Activated naive CD8-positive, alpha-beta T cell treated with anti-CD3 and anti-CD28 coated beads, Interleukin-2, amount 10 ng/mL, durations not matched to agents 7 days and 5 days (primary cell): ENCODE data around the gene LSAMP. TPM values are rescaled to one million over a fixed set of nuclear protein-coding genes. Genes with fewer than 3 reads are reported as not detected.
"Not testable (repeated sequence)": the region's sequence is repeated elsewhere in the genome, so short reads cannot be mapped to it uniquely, and the experiment has no call there.

Experiments used
- ATAC-seq: fragments of 150-1000 bp; cut with Tn5 transposase; one replicate; pipeline ENCODE4 v1.10.0; 2021; ENCODE audit warnings: low read depth, moderate library complexity
- POLR2A ChIA-PET: fragments of 350-600 bp; sonication (Branson Sonifier 250); formaldehyde crosslinking; loops from one replicate; lab custom pipeline; 2021; ENCODE audit warnings: antibody characterized with exemption; lab: Charles Lee
- DNase-seq: peaks from one replicate; pipeline ENCODE4 v3.0.0; 2021
- H3K27ac Mint-ChIP-seq: one replicate; pipeline ENCODE4 v1.8.0; 2022; ENCODE audit warnings: mild to moderate bottlenecking, mixed read lengths
- H3K27me3 Mint-ChIP-seq: one replicate; pipeline ENCODE4 v1.8.0; 2022; ENCODE audit warnings: mild to moderate bottlenecking, moderate library complexity, mixed read lengths
- H3K36me3 Mint-ChIP-seq: one replicate; pipeline ENCODE4 v1.8.0; 2021; ENCODE audit warnings: mild to moderate bottlenecking, mixed read lengths
- H3K4me1 Mint-ChIP-seq: one replicate; pipeline ENCODE4 v1.8.0; 2021; ENCODE audit warnings: mixed read lengths
- H3K4me3 Mint-ChIP-seq: one replicate; pipeline ENCODE4 v1.8.0; 2022; ENCODE audit warnings: mild to moderate bottlenecking, moderate library complexity, mixed read lengths
- H3K9me3 Mint-ChIP-seq: one replicate; pipeline ENCODE4 v1.8.0; 2021; ENCODE audit warnings: mixed read lengths
- total RNA-seq, 2 experiments: library from RNA; stranded (reverse); gene quantifications; one replicate each; pipeline ENCODE4 v1.2.3, GENCODE V29; 2021

Gene LSAMP
- total RNA-seq, 2 experiments from 2014 or later, result not detected

DNA sequence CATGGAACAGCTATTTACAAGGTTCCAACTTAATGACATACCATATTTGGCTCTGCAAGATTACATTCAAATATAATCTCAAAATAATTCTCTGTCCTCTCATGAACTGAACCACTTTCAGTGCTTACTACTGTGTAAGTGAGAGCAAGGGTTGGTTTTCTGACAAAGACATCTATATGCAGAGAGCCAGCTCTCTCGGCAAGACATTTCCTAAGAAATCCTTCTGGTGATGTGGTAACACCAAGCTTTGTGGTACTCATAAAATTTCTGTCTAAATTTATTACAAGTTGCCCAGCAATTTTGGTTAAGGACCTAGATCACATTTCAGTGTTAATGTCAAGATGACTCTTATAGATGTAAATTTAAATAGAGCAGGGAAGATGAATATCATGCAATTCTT lies 637.0 kb downstream of the LSAMP start:
- ATAC-seq (no peak), DNase-seq (no peak)
- Mint-ChIP-seq H3K9me3 (no peaks in the 10 kb centered on the region), H3K27ac (no peak overlapping the region), H3K4me3 (no peak overlapping the region), H3K27me3 (peaks cover 32% of the 10 kb centered on the region), H3K4me1 (peaks cover 1% of the 10 kb centered on the region), H3K36me3 (no peaks in the 10 kb centered on the region)
- POLR2A ChIA-PET, result no interaction called here

DNA sequence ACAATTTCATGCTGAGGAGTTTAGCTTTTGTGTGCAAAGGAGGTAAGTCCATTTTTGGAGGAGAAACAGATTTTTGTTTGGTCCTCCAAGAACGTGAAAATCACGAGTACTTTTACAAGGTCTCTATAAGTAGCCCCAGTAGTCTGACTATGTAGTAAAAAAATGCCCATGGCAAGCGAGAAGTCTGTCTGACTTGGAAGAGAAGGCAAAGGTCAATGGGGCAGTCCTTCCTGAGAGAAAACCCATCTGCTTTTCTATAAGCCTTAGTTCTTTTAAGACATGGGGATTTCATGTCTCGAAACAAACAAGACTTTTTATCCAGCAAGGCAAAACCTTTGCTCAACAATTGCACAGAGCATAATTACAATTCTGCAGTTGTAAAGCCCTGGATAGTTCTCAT lies 638.8 kb downstream of the LSAMP start:
- Mint-ChIP-seq H3K9me3 (no peaks in the 10 kb centered on the region), H3K4me1 (peaks cover 1% of the 10 kb centered on the region), H3K36me3 (no peaks in the 10 kb centered on the region), H3K27ac (no peak overlapping the region), H3K27me3 (peaks cover 40% of the 10 kb centered on the region), H3K4me3 (no peak overlapping the region)
- DNase-seq (no peak), ATAC-seq (no peak)
- POLR2A ChIA-PET, result no interaction called here

DNA sequence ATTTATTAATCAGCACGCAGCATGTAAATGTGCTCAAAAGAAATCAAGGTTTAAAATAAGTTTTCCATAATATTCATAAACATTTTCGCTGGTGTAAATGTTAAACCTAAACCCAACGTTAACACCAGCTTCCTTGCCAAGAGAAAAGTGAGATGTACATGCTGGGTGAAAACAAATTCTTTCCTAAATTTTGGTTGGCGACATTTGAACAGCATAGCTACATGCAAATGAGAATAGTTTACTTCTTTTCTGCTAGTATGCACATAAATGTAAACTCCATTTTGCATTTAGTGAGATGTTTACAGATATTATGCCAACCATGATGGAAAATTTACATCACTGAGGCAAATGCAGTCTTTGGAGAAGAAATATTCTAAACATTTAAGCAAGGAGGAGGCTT lies 639.8 kb downstream of the LSAMP start:
- Mint-ChIP-seq H3K27me3 (peaks cover 38% of the 10 kb centered on the region), H3K36me3 (no peaks in the 10 kb centered on the region), H3K27ac (no peak overlapping the region), H3K9me3 (no peaks in the 10 kb centered on the region), H3K4me3 (no peak overlapping the region), H3K4me1 (peaks cover 1% of the 10 kb centered on the region)
- POLR2A ChIA-PET, result no interaction called here
- DNase-seq, result no peak
- ATAC-seq, result no peak

DNA sequence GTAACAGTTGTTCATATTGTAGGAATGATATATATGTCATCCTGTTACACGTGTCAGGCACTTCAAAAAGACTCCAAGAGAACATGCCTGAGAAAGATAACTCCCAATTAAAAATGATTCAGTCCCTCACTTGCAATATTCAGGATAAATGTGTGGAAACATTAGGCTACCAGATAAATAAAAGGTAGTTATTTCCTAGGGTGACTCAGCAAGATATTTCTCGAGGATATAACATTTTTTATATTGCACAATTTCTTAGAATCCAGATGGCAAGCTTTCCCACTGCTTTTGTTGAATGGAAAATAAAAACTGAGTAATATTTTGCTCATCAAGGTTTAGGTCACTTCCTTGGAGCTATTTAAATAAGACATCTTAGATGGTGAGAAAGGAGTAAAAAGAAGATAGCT lies 640.6 kb downstream of the LSAMP start:
- Mint-ChIP-seq H3K27me3 (peaks cover 38% of the 10 kb centered on the region), H3K4me1 (peaks cover 1% of the 10 kb centered on the region), H3K4me3 (no peak overlapping the region), H3K36me3 (no peaks in the 10 kb centered on the region), H3K27ac (no peak overlapping the region), H3K9me3 (no peaks in the 10 kb centered on the region)
- ATAC-seq, result no peak
- POLR2A ChIA-PET, result no interaction called here
- no peak for DNase-seq

DNA sequence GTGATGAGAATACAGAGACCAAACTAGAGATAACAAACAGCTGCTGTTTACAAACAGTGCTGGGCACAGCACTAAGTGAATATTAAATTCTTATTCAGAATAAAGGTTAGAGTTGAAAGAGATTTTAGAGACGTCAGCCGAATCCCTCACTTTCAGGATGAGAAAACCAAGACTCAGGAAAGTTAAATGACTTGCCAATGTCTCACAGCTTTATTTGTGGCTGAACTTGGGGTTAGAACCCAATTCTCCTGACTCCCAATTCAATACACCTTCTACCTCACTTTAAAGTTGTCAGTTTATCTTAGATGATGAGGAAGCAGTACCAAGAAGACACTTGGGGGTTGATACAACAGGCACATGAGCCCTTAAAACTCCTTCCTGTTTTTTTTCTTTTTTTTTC lies 641.1 kb downstream of the LSAMP start:
- peaks cover 37% of the 10 kb centered on the region for H3K27me3 Mint-ChIP-seq
- no peaks in the 10 kb centered on the region for H3K36me3 Mint-ChIP-seq
- no peak for ATAC-seq

DNA sequence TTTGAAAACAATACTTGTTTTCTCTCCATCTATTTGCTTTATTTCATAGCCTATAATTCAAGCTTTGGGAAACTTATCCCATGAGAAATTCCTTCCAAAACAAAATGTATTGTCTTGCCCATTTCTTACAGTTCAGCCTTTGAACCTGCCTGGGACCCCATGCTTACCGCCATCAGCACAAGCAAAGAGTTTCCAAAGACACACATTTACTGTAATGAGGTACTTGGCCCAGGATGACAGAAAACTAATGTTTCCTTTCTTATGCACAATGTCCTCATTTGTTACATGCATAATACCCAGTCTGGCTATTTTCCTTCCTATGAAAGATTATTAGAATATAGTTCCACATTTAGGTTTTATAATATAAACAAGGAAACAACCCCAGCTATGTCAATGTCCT lies 641.6 kb downstream of the LSAMP start:
- DNase-seq (no peak), ATAC-seq (no peak)
- no peaks in the 10 kb centered on the region for H3K9me3 Mint-ChIP-seq
- no peak overlapping the region for H3K4me3 Mint-ChIP-seq
- peaks cover 35% of the 10 kb centered on the region for H3K27me3 Mint-ChIP-seq
- H3K4me1 Mint-ChIP-seq, result peaks cover 1% of the 10 kb centered on the region
- H3K27ac Mint-ChIP-seq, result no peak overlapping the region
- H3K36me3 Mint-ChIP-seq, result no peaks in the 10 kb centered on the region
- POLR2A ChIA-PET, result no interaction called here

More for the DNA sequence above, 641.1 kb downstream of the LSAMP start:
- peaks cover 1% of the 10 kb centered on the region for H3K4me1 Mint-ChIP-seq
- no peak overlapping the region for H3K27ac Mint-ChIP-seq
- no peak overlapping the region for H3K4me3 Mint-ChIP-seq
- POLR2A ChIA-PET, result no interaction called here
- no peaks in the 10 kb centered on the region for H3K9me3 Mint-ChIP-seq
- DNase-seq, result no peak

DNA sequence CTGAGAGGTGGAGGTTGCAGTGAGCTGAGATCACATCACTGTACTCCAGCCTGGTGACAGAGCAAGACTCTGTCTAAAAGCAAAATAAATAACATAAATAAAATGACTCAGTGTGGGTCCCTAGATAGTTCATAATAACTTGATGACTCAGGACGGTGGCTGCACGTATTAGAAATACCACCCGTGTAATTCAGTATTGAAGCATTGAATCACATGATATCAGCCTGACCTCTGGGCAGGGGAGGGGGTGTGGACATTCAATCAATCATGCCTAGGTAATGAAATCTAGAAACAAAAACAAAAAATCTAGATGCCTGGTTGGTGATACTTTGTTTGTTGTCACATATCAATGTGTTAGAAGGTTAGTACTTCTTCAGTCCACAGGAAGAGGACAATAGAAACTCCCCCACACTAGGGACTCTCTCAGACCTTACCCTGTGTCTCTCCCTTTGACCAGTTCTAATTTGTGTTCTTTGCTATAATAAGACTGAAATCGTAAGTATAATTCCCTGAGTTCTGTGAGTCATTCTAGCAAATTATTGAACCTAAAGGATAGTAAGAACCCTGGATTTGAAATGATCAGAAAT lies 644.7 kb downstream of the LSAMP start:
- H3K4me1 Mint-ChIP-seq, result no peaks in the 10 kb centered on the region
- DNase-seq (no peak), ATAC-seq (no peak)
- no peak overlapping the region for H3K27ac Mint-ChIP-seq
- POLR2A ChIA-PET, result no interaction called here
- no peak overlapping the region for H3K4me3 Mint-ChIP-seq
- no peaks in the 10 kb centered on the region for H3K9me3 Mint-ChIP-seq
- H3K27me3 Mint-ChIP-seq, result peaks cover 21% of the 10 kb centered on the region
- H3K36me3 Mint-ChIP-seq, result no peaks in the 10 kb centered on the region

DNA sequence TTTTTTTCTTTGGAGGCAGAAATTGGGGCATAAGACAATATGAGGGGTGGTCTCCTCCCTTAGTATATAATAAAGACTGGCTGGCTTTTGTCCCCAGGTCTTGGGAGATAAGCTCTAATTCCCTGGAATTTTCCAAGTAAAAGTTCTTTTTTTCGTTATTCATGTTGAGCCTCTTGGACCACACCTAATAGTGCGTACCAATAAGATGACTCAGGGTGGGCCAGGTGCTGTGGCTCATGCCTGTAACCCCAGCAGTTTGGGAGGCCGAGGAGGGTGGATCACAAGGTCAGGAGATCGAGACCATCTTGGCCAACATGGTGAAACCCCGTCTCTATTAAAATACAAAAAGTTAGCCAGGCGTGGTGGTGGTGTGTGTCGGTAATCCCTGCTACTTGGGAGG lies 645.2 kb downstream of the LSAMP start:
- peaks cover 21% of the 10 kb centered on the region for H3K27me3 Mint-ChIP-seq
- H3K4me3 Mint-ChIP-seq, DNase-seq, POLR2A ChIA-PET, H3K4me1 Mint-ChIP-seq, H3K36me3 Mint-ChIP-seq, H3K27ac Mint-ChIP-seq, ATAC-seq, H3K9me3 Mint-ChIP-seq: not testable (repeated sequence)

DNA sequence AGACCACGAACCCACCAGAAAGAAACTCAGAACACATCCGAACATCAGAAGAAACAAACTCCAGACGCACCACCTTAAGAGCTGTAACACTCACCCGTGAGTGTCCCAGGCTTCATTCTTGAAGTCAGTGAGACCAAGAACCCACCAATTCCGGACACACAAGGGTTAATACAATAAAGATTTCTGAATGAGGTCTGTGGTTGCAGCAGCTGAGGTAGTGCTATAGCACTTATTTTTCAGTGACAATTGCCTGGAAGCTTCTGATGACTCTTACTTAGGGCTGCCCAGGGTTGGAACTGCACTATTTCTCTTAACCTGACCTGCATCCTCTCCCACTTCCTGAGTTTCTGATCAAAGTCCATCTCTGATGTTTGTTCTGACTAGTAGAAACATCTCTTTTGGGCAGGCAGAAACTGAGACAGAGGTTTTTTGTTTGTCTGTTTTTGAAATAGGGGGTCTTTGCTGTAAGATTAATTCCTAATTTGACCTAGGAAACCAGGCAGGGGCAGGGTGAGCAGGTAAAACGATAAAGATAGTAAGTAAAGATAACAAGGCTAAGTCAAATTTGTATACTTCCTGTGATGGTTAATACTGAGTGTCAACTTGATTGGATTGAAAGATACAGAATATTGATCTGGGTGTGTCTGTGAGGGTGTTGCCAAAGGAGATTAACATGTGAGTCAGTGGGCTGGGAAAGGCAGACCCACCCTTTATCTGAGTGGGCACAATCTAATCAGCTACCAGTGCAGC lies 652.9 kb downstream of the LSAMP start:
- H3K36me3 Mint-ChIP-seq, result peaks cover 1% of the 10 kb centered on the region
- peaks cover 24% of the 10 kb centered on the region for H3K4me1 Mint-ChIP-seq
- peak overlapping the region; percentile 81 for H3K4me3 Mint-ChIP-seq
- peak overlapping the region; percentile 93 for H3K27ac Mint-ChIP-seq
- DNase-seq (no peak), ATAC-seq (peak; percentile 98)
- H3K27me3 Mint-ChIP-seq, result no peaks in the 10 kb centered on the region
- H3K9me3 Mint-ChIP-seq, result no peaks in the 10 kb centered on the region
- POLR2A ChIA-PET, result interaction anchor here (1.1 to 1.7 kb wide), 4 partner anchors 9 to 1579 kb away, joined by 3 to 6 read pairs (median 4); no protein-coding TSS in a partner anchor

DNA sequence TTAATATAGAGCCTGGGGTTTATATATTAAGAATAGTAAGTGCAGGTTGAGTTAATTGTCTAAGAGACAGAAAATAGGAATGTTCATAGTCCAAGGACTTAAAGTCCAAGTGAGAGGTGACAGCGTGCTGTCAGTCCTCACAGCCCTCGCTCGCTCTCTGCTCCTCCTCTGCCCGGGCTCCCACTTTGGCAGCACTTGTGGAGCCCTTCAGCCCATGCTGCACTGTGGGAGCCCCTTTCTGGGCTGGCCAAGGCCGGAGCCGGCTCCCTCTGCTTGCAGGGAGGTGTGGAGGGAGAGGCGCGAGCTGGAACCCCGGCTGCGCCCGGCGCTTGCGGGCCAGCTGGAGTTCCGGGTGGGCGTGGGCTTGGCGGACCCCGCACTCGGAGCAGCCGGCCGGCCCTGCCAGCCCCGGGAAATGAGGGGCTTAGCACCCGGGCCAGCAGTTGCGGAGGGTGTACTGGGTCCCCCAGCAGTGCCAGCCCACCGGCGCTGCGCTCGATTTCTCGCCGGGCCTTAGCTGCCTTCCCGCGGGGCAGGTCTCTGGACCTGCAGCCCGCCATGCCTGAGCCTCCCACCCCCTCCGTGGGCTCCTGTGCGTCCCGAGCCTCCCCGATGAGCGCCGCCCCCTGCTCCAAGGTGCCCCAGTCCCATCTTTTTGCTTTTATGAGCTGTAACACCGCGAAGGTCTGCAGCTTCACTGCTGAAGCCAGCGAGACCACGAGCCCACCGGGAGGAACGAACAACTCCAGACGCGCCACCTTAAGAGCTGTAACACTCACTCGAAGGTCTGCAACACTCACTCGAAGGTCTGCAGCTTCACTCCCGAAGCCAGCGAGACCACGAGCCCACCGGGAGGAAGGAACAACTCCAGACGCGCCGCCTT lies 653.8 kb downstream of the LSAMP start:
- not testable (repeated sequence) for H3K36me3 Mint-ChIP-seq

DNA sequence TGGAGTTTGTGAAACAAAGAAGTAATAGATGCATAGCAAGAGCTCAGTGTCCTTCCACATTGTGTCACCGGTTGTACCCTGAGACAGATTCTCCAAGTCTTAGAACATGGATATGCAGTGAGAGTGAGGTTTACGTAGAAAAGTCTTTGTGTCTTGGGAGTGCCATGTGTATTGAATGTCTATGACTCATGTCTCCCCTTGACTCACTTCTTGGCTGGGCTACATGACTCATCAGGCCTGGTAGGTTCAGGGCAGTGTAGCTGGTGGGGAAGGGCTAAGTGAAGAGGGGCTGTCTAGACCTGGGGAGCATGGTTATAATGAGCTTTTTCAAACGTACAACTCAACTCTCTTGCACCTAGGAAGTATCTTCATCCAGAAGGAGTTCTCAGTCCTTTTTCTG lies 654.5 kb downstream of the LSAMP start:
- H3K27me3 Mint-ChIP-seq, result peaks cover 2% of the 10 kb centered on the region
- H3K27ac Mint-ChIP-seq, result no peak overlapping the region
- DNase-seq (no peak), ATAC-seq (peak; percentile 59)
- H3K9me3 Mint-ChIP-seq, result no peaks in the 10 kb centered on the region
- no peak overlapping the region for H3K4me3 Mint-ChIP-seq
- peaks cover 24% of the 10 kb centered on the region for H3K4me1 Mint-ChIP-seq
- H3K36me3 Mint-ChIP-seq, result peaks cover 1% of the 10 kb centered on the region
- POLR2A ChIA-PET, result no interaction called here

More for the DNA sequence above, 653.8 kb downstream of the LSAMP start:
- POLR2A ChIA-PET, result interaction anchor here (1.1 to 1.7 kb wide), 4 partner anchors 8 to 1578 kb away, joined by 3 to 6 read pairs (median 4); no protein-coding TSS in a partner anchor
- H3K9me3 Mint-ChIP-seq, DNase-seq, ATAC-seq, H3K27me3 Mint-ChIP-seq: not testable (repeated sequence)
- Mint-ChIP-seq H3K4me1 (peaks cover 24% of the 10 kb centered on the region), H3K4me3 (peak overlapping the region; percentile 81), H3K27ac (peak overlapping the region; percentile 93)

DNA sequence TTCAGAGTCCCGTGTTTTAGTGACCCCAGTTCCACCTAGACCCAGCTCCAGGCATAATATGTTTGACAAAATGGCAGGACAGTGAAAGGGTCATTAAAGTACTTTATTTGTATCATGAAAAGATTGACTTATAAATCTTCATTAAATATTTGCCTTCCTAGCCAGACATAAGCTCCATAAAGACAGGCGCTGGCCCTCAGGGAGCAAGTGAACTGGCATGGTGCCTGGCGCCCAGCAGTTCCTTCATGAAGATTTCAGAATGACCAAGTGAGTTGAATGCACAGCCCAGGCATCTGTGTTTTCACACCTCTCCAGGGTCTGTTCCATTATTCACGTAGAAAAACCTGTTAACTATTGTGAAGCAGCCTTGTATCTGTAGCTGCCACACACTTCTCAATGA lies 655.8 kb downstream of the LSAMP start:
- H3K27me3 Mint-ChIP-seq, result peaks cover 3% of the 10 kb centered on the region
- H3K27ac Mint-ChIP-seq, result no peak overlapping the region
- no peak overlapping the region for H3K4me3 Mint-ChIP-seq
- DNase-seq (no peak), ATAC-seq (no peak)
- no peaks in the 10 kb centered on the region for H3K9me3 Mint-ChIP-seq
- H3K4me1 Mint-ChIP-seq, result peaks cover 34% of the 10 kb centered on the region
- peaks cover 1% of the 10 kb centered on the region for H3K36me3 Mint-ChIP-seq
- POLR2A ChIA-PET, result no interaction called here

DNA sequence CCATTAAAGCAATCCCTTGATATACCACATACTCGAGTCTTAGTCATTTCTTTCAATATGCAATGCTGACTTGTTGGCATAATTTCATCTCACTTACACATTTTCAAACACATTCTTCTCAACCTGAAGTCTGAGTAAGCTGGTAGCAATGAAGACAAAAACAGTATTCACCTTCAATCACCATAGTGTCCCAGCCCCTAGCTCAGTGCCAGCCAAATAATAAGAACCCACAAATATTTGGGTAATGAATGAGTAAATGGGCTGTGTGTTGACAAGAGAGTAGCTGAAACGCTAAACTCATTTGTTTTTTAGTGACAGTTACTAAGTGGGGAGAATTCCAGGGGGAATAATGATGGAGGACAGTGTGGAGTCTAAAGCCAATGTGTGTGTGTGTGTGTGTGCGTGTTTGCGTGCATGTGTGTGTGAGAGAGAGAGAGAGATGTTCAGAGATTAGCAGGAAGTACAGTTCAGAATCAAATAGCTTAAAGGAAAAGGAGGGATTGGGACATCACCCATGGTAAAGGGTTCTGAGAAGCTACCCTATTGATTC lies 656.3 kb downstream of the LSAMP start:
- Mint-ChIP-seq H3K36me3 (peaks cover 1% of the 10 kb centered on the region), H3K27ac (no peak overlapping the region), H3K9me3 (no peaks in the 10 kb centered on the region), H3K27me3 (peaks cover 3% of the 10 kb centered on the region), H3K4me3 (no peak overlapping the region), H3K4me1 (peaks cover 34% of the 10 kb centered on the region)
- no peak for DNase-seq
- POLR2A ChIA-PET, result interaction anchor here (0.6 kb wide), 1 partner anchor 643 kb away, joined by 14 read pairs; no protein-coding TSS in a partner anchor
- ATAC-seq, result no peak
